HG02759 (cell line): ENCODE results near the gene MTG2.
"Not testable (repeated sequence)": the region's sequence is repeated elsewhere in the genome, so short reads cannot be mapped to it uniquely, and the experiment has no call there.

Experiments
- ATAC-seq: cut with Tn5 transposase; IDR thresholded peaks from one replicate; pipeline ENCODE4 v1.9.1; 2021; ENCODE audit warnings: mild to moderate bottlenecking, moderate library complexity; ENCODE audit not compliant: unreplicated experiment

MTG2 gene

DNA sequence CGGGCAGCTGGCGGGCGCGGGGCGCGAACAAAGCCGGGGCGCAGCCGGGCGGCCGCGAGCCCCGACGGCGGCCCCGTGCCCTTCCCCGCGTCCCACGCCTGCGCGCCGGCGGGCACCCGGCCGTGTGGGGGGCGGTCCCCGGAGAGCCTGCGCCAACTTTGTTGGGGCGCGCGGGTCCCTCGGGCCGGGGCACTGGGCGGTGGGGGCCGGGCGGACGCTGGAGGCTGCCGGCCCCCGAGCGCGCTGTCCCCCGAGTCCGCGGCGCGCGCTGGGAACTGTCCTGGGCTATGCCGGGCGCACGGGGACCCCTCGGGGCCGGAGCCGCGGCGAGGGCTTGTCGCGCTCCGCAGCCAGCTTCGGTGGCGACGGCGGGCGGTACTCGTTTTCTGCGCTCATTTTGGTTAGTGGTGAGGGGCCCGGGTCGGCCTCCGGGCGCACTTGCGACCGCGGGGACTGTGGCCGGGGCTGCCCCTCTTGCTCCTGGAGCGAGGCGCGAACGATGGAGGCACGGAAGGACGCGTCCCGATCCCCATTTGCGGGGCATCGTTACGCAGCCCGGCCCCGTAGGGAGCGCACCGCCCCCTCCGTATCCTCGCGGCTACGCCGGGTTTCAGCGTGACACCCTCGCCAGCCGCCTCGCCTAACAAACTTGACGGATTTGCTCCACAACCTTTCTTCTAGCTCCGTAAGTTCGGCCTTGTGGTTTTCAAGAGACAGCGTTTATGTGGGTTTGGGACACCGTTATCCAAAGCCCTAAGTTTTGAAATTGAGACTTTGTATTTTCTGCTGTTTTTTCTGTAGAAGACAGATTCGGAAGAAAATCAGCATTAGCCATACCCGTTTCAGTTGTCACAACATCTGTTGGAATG, 38.6 kb upstream of the MTG2 start:
- peak; percentile 23 for ATAC-seq

DNA sequence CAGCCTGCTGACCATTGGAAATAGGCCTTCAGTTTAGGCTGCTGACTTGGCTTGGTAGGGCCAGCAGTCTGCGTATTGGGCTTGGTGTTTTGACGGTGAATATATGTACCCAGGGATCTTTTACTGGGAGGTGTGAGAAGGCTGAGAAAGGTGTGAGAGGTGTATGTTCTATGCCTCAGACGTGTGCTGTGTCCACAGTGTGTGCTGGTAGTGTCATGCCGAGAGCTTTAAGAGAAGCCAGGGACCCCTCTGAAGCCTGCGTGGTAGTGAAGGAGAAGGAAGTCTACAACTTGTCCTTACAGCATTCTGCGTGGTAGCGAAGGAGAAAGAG, 37.2 kb upstream of the MTG2 start:
- no peak for ATAC-seq

DNA sequence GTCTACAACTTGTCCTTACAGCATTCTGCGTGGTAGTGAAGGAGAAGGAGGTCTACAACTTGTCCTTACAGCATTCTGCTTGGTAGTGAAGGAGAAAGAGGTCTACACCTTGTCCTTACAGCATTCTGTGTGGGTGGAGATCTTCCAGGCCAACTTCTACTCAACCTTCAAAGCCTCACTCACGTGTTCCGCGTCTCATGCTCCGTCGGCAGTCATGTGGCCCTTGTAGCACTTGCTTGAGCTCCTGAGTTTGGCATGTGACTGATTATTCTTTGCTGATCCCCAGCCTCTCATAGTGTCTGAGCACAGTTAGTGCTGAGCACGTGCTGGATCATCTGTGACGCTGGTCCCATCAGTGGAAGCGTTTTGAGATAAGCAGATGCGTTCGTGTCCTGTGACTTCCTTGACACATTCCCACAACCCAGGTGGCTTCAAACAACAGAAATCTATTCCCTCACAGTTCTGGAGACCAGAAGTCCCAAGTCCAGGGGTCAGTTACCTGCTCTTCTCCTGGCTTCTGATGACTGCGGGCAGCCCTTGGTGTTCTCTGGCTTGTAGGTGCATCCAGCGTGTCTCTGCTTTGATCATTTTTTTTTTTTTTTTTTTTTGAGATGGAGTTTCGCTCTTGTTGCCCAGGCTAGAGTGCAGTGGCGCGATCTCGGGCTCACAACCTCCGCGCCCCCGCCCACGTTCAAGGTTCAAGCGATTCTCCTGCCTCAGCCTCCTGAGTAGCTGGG, 36.6 kb upstream of the MTG2 start:
- ATAC-seq: no peak

DNA sequence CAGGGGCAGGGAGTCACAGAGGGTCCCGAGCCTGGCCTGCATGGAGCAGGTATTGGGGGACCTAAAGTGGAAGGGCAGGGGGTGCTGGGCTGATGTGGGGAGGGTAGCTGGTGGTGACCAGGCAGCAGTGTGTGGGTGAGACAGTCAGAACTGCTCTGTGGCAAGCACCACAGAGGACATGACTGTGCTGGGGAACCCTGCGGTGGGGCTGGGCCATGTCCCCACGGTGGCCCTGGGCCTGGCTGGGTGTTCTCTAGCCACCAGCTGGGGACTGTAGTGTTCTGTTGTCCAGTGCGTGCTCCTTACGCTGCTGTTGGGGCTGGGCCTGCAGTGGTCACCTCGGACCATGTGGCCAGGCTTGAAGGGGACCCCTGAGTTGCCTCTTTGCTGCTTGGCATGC, 35.7 kb upstream of the MTG2 start:
- no peak for ATAC-seq

DNA sequence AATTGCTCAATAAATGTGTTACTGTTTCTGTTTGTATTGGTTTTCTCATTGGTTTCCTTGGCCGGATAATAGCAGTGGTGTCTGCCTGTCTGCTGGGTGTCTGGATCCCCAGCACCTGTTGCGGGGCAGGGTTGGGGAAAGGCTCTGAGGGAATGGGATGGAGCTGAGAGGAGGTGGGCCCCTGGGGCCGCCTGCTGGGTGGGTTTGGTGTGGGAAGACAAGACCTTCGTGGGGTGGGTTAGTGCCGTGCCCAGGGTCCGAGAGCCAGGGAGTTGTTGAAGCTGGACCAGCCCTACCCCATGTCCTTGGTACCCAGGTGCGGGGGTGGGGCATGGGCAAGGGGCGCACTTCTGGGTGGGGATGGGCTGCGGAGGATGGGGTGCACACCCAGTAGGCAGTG, 35.3 kb upstream of the MTG2 start:
- ATAC-seq: no peak

DNA sequence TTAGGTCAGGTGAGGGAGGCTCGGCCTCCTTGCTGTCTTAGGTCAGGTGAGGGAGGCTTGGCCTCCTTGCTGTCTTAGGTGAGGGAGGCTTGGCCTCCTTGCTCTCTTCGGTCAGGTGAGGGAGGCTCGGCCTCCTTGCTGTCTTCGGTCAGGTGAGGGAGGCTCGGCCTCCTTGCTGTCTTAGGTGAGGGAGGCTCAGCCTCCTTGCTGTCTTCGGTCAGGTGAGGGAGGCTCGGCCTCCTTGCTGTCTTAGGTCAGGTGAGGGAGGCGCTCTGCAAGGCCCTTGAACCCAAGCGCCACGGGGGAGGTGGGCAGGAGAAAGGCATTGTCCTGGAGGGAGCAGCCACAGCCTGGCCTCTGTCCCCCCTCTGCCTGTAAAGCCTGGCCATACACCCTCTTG, 34.4 kb upstream of the MTG2 start:
- ATAC-seq: not testable (repeated sequence)

DNA sequence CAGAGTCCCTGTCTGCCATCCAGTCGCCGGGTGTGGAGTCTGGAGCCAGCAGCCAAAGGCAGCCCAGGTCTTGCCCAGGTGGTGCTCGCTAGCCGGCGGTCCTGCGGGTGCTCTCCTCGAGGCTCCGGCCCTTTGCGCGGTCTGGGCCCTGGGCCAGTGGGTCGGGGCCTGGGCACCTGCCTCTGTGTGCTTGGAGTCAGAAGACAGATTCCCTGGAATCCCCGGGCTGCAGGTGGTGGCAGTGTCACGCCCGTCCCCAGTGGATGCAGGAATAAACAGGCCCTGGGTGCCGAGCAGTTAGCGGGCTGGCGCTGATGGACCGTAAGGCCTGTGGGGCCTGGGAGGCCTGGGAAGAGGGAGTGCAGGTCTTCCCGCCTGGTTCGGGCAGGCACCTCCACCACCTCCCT, 33.9 kb upstream of the MTG2 start:
- ATAC-seq: no peak

DNA sequence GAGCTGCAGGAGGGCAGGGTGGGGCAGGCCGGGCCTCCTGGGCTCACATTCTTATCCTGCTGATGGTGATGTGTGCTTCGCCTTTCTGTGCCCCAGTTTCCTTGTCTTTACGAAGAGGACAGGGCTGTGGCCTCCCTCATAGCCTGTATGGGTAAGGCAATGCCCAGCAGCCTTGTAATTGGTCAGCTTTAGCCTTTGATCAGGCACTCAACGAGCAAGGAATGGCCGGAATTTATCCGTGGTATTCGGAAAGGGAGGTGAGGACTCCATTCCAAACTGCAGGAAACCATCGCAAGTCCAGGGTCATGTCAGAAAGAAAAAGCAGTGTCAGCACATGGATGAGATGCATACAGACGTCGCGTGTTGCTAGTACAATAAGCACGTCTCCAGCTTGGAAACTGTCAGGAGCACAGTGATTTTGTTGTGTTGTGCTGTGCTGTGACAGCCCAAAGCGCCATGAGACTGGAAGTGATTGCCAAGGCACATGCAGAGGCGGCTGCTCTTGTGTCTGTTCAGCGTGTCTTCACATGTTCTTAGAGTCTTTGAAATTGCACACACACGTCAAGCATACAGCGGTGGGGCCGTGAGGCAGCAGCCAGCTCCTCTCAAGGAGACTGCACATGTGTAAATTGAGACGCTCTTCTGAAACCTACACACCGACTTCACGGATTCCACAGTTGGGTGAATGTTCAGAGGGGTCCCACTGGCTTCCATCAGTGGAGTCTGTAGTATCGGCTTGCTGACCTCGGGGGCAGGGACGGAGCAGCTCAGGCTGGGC, 33.1 kb upstream of the MTG2 start:
- no peak for ATAC-seq

DNA sequence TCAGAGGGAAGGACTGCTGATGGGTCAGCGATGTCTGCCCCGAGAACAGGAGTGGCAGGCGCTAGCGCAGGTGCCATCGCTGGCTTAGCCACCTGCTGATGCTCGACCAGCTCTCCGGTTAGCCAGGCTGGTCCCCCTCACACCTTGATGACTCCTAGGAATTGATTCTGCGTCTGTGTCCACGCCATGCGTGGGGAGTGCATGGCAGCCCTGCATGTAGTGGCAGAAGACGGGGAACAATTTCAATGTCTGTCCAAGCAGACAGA, 32.6 kb upstream of the MTG2 start:
- ATAC-seq: no peak

DNA sequence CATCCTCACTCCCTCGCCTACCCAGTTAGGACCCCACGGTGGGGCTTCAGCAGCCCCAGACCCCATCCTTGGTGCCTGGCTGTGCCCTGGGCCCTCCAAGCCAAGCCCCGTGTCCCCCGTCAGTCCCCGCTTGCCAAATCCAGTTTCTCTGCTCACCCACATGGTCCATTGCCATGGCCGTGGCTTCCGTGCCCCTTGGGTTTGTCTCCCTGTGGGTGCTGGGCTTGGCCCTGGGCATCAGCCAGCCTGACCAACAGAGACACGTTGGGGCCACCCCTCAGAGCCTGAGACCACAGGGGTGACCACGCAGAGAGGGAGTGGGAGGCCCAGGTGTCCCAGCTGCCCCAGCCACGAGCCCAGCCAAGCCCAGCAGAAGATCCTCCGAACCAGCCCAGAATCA, 31.6 kb upstream of the MTG2 start:
- ATAC-seq: no peak

DNA sequence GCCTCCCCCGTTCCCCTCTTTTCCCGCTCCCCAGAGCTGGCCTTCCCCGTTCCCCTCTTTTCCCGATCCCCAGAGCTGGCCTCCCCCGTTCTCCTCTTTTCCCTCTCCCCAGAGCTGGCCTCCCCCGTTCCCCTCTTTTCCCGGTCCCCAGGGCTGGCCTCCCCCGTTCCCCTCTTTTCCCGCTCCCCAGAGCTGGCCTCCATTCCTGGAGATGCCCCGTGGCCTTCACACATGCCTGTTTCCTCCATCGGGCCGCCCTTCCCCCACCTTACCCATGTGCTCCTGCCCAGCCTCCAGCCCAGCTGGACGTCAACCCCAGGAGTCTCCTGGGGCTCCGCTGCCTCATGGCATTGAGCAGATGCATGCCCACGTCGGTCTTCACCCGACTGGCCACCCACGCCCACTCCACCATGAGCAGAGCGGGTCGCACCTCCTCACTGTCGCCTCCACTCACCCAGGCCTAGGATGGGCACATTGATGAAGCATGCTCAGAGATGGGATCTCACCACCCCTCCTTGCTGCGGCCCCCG, 30.9 kb upstream of the MTG2 start:
- no peak for ATAC-seq

DNA sequence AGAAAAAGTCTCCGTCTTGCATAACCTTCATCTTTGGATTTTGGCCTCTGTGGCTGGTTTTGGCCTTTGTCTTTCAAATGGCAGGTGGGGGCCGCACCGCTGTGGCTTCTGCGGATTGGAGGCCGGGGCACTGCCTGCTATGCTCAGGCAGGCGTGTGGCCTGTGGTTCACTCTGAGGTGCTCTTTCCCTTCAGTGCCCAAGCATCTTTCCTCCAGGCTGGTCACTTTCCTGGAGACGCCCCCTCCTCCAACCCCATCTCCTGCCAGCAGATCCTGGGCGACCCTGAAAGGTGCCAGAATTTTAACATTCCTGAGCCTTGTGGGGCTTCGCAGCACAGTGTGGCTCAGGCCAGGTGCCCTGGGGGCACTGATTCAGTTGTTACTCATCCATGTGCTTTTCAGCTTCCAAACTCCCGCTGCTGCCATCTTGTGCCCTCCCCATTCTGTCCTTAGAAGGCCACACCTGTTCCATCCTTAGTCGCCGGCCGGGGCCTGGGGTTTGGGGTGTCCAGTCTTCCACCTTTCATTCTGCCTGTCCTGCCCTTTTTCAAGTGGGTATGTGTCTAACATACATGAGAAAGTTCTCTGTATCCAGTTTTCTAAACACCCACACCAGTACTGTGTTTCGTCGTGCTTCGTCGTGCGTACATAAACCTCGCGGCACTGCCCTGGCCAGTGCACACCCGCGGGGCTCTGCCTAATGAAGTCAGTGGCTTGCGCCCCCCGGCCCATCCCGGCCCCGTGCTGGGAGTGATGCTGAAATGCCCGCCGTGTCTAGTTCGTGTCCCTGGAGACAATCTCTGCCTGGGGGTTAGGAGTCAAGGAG, 27.2 kb upstream of the MTG2 start:
- no peak for ATAC-seq

DNA sequence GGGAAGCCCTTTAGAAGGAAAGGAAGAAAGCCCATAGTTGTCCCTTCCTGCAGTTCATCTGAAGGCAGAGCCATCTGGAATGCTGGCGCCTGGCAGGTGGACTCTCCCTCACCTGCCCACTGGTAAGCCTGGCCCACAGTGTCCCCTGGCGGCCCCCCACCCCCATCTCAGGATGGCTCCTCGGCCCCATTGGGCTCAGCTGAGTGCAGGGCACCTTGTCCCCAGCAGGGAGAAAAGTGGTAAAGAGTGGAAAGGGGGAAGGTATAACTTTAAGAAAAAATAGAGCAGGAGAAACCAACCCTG, 26.6 kb upstream of the MTG2 start:
- no peak for ATAC-seq

DNA sequence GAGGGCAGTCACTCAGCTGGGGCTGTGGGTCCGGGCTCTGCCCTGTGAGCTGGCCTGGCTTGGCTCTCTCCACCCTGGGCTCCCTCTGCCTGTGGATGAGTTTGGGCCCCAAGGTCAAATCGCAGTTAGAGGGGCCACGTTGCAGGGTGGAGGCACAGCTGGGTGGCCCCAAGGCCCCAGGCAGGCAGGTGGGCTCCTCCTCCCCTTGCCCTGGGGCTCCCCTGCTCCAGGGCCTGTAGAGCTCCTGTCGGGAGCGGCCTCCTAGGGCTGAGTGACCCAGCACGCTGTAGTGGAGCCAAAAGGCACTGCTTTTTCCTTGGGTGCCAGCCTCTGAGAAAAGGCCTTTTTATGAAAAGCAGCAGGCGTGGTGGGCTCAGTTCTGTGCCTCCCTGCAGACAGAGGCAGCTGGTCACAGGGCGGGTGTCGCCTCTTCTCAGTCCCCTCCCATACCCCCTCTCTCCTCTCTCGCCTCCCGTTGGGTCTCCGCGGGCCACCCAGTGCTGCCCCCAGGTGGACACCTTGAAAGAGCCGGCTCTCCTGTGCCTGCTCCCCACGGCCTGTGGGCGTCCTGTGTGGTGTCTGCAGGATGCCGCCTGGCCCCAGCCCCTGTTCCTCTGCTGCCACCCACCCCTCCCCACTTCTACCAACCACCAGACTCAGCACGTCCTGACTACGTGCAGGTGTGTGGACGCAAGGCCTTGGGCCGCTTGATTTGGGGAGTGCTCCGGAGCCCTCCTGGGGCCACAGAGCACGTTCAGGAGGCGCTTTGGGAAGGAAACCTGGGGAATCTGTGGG, 26.0 kb upstream of the MTG2 start:
- peak; percentile 74 for ATAC-seq

DNA sequence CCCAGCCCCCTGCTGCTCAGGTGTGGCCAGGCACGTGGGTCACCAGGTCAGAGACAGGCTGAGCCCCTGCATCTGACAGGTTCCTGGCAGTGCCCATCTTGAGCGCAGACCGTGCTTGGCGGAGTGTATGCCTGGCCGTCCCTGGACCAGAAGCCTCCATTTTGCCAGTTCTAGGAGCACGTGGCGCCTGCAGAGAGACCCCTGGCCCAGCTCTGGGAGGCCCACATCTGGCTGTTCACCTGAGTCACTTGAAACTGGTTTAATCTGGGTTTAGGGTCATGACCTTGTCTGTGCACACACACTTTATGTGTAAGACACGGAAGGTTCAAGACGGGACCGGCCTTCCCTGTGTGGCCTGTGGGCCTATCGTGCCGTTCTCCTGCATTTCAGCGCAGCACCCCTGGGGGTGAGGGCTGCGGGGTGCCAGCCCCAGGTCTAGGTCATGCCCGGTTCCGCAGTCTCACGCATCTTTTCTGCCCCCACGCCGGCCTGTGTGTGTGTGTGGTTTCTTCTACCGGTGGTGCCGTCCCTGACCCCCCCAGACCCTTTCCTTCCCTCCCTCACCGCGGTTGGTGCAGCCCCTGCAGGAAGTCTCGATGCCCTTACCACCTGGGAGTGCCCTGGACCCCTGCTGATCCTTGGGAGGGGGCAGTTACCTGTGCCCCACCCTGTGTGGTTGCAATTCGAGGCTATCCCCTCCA, 25.3 kb upstream of the MTG2 start:
- ATAC-seq: no peak

DNA sequence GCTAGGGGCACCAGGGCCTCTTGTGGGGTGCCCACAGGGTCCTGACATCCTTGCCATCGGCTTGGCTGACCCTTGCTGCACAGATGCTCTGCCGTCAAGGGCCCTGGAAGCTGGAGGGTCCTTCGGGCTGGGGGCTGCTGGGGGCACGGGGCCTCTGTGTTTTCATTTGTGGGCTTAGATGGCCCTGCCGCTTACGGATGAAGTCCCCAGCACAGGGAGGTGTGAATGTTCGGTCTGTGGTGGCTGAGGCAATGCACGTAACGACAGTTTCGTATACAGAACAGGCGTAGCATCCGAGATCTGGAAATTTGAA, 24.8 kb upstream of the MTG2 start:
- ATAC-seq: no peak

DNA sequence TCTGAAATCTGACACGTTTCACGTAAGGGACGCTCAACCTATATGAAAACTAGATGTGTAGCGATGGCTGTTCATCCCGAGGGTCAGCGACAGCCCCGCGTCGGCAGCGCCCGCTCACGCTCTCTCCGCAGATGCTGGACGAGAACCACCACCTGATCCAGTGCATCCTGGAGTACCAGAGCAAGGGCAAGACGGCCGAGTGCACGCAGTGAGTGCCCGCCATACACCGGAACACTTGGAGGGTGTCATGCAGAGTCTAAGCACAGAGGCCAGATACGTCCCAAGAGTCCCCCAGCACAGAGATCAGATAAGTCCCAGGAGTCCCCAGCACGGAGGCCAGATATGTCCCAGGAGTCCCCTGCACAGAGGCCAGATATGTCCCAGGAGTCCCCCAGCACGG, 24.3 kb upstream of the MTG2 start:
- no peak for ATAC-seq

DNA sequence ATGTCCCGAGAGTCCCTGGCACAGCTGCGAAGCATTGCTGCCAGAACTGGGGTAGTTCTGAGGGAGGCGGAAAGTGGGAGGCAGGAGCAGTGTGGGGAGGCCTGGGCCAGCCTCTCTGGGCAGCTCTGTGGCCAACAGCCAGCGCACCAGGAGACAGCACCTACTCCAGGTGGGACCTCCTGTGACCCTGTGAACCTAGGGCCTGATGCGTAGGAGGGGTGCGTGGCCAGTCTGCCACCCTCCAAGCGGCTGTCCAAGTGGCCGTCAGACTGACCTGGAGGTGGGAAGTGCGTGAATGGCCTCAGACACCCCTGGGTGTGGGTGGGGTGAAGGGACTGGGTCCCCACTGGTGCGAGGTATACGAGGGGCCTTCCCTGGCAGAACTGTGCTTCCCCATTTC, 23.8 kb upstream of the MTG2 start:
- ATAC-seq: no peak

DNA sequence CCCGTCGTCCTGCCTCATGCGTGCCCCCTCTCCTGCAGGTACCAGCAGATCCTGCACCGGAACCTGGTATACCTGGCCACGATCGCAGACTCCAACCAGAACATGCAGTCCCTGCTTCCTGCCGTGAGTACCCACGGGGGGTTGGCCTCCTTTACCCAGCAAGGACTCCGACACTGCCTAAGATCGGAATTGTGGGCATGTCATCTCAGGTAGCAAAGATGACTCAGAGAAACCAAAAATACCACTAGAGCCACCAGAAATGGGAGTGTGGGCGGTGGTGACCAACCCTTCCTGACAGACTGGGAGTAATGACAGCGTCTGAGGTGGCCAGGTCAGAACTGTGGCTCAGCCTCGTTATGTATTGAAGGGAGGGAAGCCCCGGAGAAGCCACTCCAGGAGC, 23.0 kb upstream of the MTG2 start:
- no peak for ATAC-seq

DNA sequence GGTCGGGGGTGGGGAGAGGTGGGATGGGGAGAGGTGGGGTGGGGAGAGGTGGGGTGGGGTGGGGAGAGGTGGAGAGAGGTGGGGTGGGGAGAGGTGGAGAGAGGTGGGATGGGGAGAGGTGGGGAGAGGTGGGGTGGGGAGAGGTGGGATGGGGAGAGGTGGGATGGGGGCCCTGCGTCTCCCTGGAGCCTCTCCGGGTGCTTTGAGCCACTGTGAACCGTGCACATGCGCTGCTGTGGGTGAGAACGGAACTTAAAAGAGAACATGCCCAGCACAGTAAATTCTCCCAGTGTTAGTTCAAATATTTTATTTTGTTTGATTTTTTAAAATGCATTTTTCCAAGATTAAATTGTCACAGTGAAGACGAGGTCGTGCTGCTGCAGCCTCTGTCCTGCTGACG, 22.6 kb upstream of the MTG2 start:
- no peak for ATAC-seq
